PC-9 (cell line): ENCODE measurements around the gene PIK3R4. TPM values are rescaled to one million over a fixed set of nuclear protein-coding genes. Genes with fewer than 3 reads are reported as not detected.

Experiments used
- BruUV-seq: library from RNA; stranded (reverse); fragments of 400-500 nt; replicated peaks from 2 replicates; lab custom pipeline; 2021; lab: Mats Ljungman, UMichigan
- CTCF ChIA-PET: fragments of 300-600 bp; sonication (Branson Sonifier 250); formaldehyde crosslinking; loops from one replicate; lab custom pipeline; 2022; ENCODE audit warnings: antibody characterized with exemption; lab: Charles Lee
- POLR2A ChIA-PET: fragments of 300-600 bp; sonication (Branson Sonifier 250); formaldehyde crosslinking; loops from one replicate; lab custom pipeline; 2022; ENCODE audit warnings: antibody characterized with exemption; ENCODE audit not compliant: unreplicated experiment; lab: Charles Lee
- DNase-seq, 2 experiments: peaks; one replicate each; pipeline versions ENCODE4 v3.0.0 to v3.0.0-alpha.2; 2015 to 2022; ENCODE audit warnings: mixed read lengths in 1 of 2
- H2AFZ ChIP-seq: fragments of 200-600 bp; sonication (generic); 2 replicates; pipeline ENCODE4 v1.8.1; 2017; ENCODE audit warnings: antibody characterized with exemption
- H3F3A ChIP-seq: fragments of 200-600 bp; sonication (generic); 2 replicates; pipeline ENCODE4 v1.8.1; 2017; ENCODE audit warnings: antibody characterized with exemption, mild to moderate bottlenecking, low read depth; ENCODE audit not compliant: insufficient read depth
- H3K27ac ChIP-seq: fragments of 200-600 bp; sonication (generic); 2 replicates; pipeline ENCODE4 v1.6.1; 2016; ENCODE audit warnings: mixed run types
- H3K27me3 ChIP-seq: fragments of 200-600 bp; sonication (generic); 2 replicates; pipeline ENCODE4 v1.6.1; 2016; ENCODE audit warnings: low read depth, mixed run types; ENCODE audit not compliant: insufficient read depth
- H3K36me3 ChIP-seq: fragments of 200-600 bp; sonication (generic); 2 replicates; pipeline ENCODE4 v1.6.1; 2016; ENCODE audit warnings: low read depth, mixed run types
- H3K4me1 ChIP-seq: fragments of 200-600 bp; sonication (generic); replicated peaks from 2 replicates; pipeline ENCODE4 v1.6.1; 2016; ENCODE audit warnings: mixed run types; ENCODE audit not compliant: insufficient read depth
- H3K4me2 ChIP-seq: fragments of 200-600 bp; sonication (generic); 2 replicates; pipeline ENCODE4 v1.6.1; 2017; ENCODE audit warnings: mixed run types
- H3K4me3 ChIP-seq: fragments of 200-600 bp; sonication (generic); 2 replicates; pipeline ENCODE4 v1.6.1; 2016; ENCODE audit warnings: mixed run types
- H3K79me2 ChIP-seq: fragments of 200-600 bp; sonication (generic); 2 replicates; pipeline ENCODE4 v1.6.1; 2017; ENCODE audit warnings: low read depth, mixed run types
- H3K9me2 ChIP-seq: fragments of 200-600 bp; sonication (generic); 2 replicates; pipeline ENCODE4 v1.8.1; 2017; ENCODE audit warnings: mild to moderate bottlenecking; ENCODE audit not compliant: insufficient read depth
- H3K9me3 ChIP-seq: fragments of 200-600 bp; sonication (generic); 2 replicates; pipeline ENCODE4 v1.8.1; 2016; ENCODE audit warnings: low read depth; ENCODE audit not compliant: insufficient read depth
- H4K20me1 ChIP-seq: fragments of 200-600 bp; sonication (generic); 2 replicates; pipeline ENCODE4 v1.8.1; 2017; ENCODE audit not compliant: insufficient read depth
- EZH2 ChIP-seq: fragments of 200-600 bp; sonication (generic); IDR thresholded peaks from 2 replicates; pipeline ENCODE4 v1.8.0; 2017; ENCODE audit warnings: antibody characterized with exemption, low read depth
- intact Hi-C: fragments of 100-400 bp; cut with micrococcal nuclease; formaldehyde crosslinking; loops from one replicate; pipeline ENCODE4 v1.10.0; 2022; ENCODE audit not compliant: unreplicated experiment
- total RNA-seq: library from RNA; stranded (reverse); gene quantifications from 2 replicates; pipeline ENCODE4 v1.2.3, GENCODE V29; 2021
- TF ChIP-seq, protein P1 (sequence below): fragments of 200-600 bp; sonication (generic); conservative IDR thresholded peaks from 2 replicates; pipeline ENCODE4 v1.6.1; 2017; ENCODE audit warnings: mixed run types, antibody characterized with exemption, mild to moderate bottlenecking, moderate library complexity

The PIK3R4 gene
- total RNA-seq, 1 experiment from 2014 or later, result 35.2 TPM

DNA sequence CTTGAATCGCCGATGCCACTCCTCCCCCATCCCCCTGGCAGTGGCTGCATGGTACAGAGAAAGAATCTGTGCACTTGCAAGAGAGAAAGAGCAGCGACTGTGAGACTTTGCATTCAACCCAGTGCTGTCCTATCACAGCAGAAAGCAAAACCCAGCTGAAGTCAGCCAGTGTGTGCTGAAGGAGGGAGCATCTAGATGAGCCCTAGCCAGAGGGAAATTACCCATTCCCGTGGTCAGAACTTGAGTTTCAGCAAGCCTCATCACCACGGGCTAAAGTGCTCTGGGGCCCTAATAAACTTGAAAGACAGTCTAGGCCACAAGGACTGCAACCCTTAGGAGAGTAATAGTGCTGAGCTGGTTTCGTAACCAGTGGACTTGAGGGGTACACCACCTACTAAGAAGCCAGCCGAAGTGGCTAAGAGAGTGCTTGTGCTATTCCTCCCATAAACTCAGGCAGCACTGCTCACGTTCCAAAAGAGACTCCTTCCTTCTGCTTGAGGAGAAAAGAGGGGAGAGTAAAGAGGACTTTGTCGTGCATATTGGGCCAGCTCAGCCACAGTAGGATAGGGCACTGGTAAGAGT, 15.2 kb upstream of the PIK3R4 start:
- Histone ChIP-seq H3K36me3 (no peaks in the 10 kb centered on the region), H3K4me3 (no peak overlapping the region), H3K4me1 (peaks cover 17% of the 10 kb centered on the region), H3K27ac (no peak overlapping the region), H3K4me2 (no peak overlapping the region), H3K27me3 (no peaks in the 10 kb centered on the region), H3F3A (peaks cover 5% of the 10 kb centered on the region; the same call in 1 of the 2 replicates), H2AFZ (no peak overlapping the region), H4K20me1 (no peaks in the 10 kb centered on the region), H3K9me3 (no peaks in the 10 kb centered on the region), H3K79me2 (no peaks in the 10 kb centered on the region), H3K9me2 (no peaks in the 10 kb centered on the region)
- ChIA-PET POLR2A (interaction anchor here (0.6 kb wide), 1 partner anchor 14 kb away, joined by 9 read pairs; no protein-coding TSS in a partner anchor), CTCF (interaction anchor here (2.5 kb wide), 1 partner anchor 131 kb away, joined by 17 read pairs; the partner anchor contains the start of gene ATP2C1)
- intact Hi-C loops, result no loop called here
- TF ChIP-seq EZH2, result no peak
- TF ChIP-seq, protein P1, sequence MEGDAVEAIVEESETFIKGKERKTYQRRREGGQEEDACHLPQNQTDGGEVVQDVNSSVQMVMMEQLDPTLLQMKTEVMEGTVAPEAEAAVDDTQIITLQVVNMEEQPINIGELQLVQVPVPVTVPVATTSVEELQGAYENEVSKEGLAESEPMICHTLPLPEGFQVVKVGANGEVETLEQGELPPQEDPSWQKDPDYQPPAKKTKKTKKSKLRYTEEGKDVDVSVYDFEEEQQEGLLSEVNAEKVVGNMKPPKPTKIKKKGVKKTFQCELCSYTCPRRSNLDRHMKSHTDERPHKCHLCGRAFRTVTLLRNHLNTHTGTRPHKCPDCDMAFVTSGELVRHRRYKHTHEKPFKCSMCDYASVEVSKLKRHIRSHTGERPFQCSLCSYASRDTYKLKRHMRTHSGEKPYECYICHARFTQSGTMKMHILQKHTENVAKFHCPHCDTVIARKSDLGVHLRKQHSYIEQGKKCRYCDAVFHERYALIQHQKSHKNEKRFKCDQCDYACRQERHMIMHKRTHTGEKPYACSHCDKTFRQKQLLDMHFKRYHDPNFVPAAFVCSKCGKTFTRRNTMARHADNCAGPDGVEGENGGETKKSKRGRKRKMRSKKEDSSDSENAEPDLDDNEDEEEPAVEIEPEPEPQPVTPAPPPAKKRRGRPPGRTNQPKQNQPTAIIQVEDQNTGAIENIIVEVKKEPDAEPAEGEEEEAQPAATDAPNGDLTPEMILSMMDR, result no peak
- BruUV-seq, result no TSS peak
- DNase-seq, result no peak

DNA sequence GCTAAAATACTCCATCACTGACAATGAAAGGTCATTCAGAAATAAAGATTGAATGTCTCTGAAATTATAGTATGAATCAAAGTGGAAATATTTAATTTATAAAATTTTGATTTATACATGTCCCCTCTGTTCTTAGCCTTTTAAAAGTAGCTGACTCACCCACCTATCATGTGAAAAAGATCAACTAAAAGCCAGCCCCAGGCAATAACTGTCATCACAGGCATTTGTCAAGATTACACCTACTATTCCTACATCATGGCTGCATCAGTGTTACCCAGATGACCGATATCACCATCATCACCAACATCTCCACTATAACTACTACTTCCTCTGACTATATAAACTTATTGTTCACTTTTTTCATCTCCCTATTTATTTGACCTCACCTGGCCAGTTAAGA, 14.3 kb upstream of the PIK3R4 start:
- POLR2A ChIA-PET, result no interaction called here

DNA sequence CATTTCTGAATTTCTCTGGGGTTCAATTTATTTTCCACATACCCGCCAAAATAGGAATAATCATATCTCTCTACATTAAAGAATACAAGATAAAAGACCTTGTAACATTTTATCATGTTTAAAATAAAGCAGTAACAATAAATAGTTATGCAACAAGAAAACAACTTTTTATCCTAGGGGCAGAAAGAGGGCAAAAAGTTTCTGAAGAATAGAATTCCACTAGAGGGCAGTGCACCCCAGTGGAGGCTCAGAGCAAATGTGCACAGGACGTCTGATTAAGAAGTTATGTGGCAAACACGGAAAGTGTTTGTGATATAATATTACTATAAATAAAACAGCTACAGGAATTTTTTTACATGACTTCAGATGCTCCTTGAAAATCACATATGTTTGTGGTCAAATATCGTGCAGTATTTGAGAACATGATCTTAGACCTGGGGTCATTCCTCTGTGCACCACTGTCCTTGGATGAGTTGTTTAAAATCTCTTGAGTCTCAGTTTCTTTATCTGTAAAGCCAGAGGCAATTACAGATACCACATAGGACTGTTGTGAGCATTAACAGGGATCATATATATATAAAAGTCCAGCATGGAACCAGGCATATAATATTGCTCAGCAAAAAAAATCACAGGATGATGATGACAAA, 13.2 kb upstream of the PIK3R4 start:
- Histone ChIP-seq H3F3A (peaks cover 5% of the 10 kb centered on the region), H4K20me1 (no peaks in the 10 kb centered on the region), H2AFZ (no peak overlapping the region), H3K79me2 (no peaks in the 10 kb centered on the region), H3K9me3 (no peaks in the 10 kb centered on the region), H3K9me2 (no peaks in the 10 kb centered on the region), H3K27me3 (no peaks in the 10 kb centered on the region), H3K4me2 (peak overlapping the region; percentile 33), H3K4me3 (no peak overlapping the region), H3K36me3 (no peaks in the 10 kb centered on the region), H3K4me1 (peaks cover 31% of the 10 kb centered on the region), H3K27ac (no peak overlapping the region)
- peak; percentile 52 to 61 for DNase-seq
- POLR2A ChIA-PET, result no interaction called here
- TF ChIP-seq, protein P1, result peak; percentile 83
- TF ChIP-seq EZH2, result no peak
- CTCF ChIA-PET, result interaction anchor here (0.6 to 2.5 kb wide), 2 partner anchors 125 to 133 kb away, joined by 7 to 17 read pairs; partner anchors contain the start of gene ATP2C1
- BruUV-seq, result no TSS peak
- intact Hi-C loops, result loop anchor here (1.0 kb wide), 2 partner anchors 90 to 133 kb away; no protein-coding TSS in a partner anchor

More for the DNA sequence above, 14.3 kb upstream of the PIK3R4 start:
- H3K9me3 ChIP-seq, result no peaks in the 10 kb centered on the region
- no peaks in the 10 kb centered on the region for H3K36me3 ChIP-seq
- intact Hi-C loops, result no loop called here
- no peak overlapping the region for H3K4me3 ChIP-seq
- peak in 1 of 2 experiments; percentile 69 for DNase-seq
- no peak overlapping the region for H3K27ac ChIP-seq
- BruUV-seq, result no TSS peak
- no peaks in the 10 kb centered on the region for H3K27me3 ChIP-seq
- H2AFZ ChIP-seq, result no peak overlapping the region
- H3K4me2 ChIP-seq, result no peak overlapping the region; the same call in 1 of the 2 replicates
- H3F3A ChIP-seq, result peaks cover 5% of the 10 kb centered on the region; the same call in 1 of the 2 replicates
- no peaks in the 10 kb centered on the region for H3K9me2 ChIP-seq
- CTCF ChIA-PET, result interaction anchor here (2.5 kb wide), 1 partner anchor 132 kb away, joined by 17 read pairs; the partner anchor contains the start of gene ATP2C1
- H3K4me1 ChIP-seq, result peaks cover 21% of the 10 kb centered on the region
- no peaks in the 10 kb centered on the region for H4K20me1 ChIP-seq
- no peaks in the 10 kb centered on the region for H3K79me2 ChIP-seq
- TF ChIP-seq, protein P1, result no peak
- TF ChIP-seq EZH2, result no peak
